HL-60 (cell line): ENCODE measurements around the gene KCND2.

Experiments
- GABPA ChIP-seq: IDR thresholded peaks from 2 replicates; pipeline ENCODE4 v1.6.1; 2012; ENCODE audit warnings: low read depth
- POLR2AphosphoS5 ChIP-seq: IDR thresholded peaks from 2 replicates; pipeline ENCODE4 v1.6.1; 2012; ENCODE audit warnings: low read depth
- TF ChIP-seq, protein P1 (sequence below): IDR thresholded peaks from one replicate; pipeline ENCODE4 v1.5.1; 2011; ENCODE audit warnings: low read length, control low read depth, inconsistent platforms; ENCODE audit not compliant: insufficient read depth

DNA sequence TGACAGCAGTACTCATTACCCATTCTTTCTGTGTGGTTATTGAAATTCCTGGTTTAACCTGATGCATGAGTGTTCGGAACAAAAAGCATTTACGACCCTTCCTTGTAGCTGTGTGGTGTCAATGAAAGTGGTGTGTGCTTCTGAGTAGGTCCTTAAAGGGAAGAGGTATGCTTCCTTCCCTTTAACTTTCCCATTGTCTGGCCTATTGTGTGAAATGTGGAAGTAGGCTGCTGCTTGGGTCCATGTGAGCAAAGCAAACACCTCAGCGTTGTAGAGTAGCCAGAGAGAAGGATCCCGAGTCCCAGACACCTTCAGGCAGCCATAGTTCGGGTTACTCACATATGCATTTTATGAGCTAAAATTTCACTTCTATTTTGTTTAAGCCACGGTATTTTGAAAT is 510.3 kb downstream of the KCND2 start:
- TF ChIP-seq, protein P1, sequence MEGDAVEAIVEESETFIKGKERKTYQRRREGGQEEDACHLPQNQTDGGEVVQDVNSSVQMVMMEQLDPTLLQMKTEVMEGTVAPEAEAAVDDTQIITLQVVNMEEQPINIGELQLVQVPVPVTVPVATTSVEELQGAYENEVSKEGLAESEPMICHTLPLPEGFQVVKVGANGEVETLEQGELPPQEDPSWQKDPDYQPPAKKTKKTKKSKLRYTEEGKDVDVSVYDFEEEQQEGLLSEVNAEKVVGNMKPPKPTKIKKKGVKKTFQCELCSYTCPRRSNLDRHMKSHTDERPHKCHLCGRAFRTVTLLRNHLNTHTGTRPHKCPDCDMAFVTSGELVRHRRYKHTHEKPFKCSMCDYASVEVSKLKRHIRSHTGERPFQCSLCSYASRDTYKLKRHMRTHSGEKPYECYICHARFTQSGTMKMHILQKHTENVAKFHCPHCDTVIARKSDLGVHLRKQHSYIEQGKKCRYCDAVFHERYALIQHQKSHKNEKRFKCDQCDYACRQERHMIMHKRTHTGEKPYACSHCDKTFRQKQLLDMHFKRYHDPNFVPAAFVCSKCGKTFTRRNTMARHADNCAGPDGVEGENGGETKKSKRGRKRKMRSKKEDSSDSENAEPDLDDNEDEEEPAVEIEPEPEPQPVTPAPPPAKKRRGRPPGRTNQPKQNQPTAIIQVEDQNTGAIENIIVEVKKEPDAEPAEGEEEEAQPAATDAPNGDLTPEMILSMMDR: no peak
- TF ChIP-seq GABPA: no peak
- no peak for TF ChIP-seq POLR2AphosphoS5
